ENCODE results near the gene TSPAN5. TPM values are rescaled to one million over a fixed set of nuclear protein-coding genes. Genes with fewer than 3 reads are reported as not detected.

The TSPAN5 gene
- total RNA-seq, 2 experiments from 2014 or later = 25.0 to 27.8 TPM

- Mint-ChIP-seq H3K9me3 (ENCODE audit: low read depth) (no peaks in the 10 kb centered on the region), H3K4me3 (no peak overlapping the region), H3K27me3 (no peaks in the 10 kb centered on the region), H3K36me3 (peaks cover 18% of the 10 kb centered on the region), H3K4me1 (peaks cover 70% of the 10 kb centered on the region), H3K27ac (no peak overlapping the region)
- CTCF ChIA-PET = no interaction called here
- no peak for DNase-seq
- ATAC-seq = no peak
Observed at GRCh38 chr4:98514741-98515469, 143.5 kb downstream of the TSPAN5 start.

DNA sequence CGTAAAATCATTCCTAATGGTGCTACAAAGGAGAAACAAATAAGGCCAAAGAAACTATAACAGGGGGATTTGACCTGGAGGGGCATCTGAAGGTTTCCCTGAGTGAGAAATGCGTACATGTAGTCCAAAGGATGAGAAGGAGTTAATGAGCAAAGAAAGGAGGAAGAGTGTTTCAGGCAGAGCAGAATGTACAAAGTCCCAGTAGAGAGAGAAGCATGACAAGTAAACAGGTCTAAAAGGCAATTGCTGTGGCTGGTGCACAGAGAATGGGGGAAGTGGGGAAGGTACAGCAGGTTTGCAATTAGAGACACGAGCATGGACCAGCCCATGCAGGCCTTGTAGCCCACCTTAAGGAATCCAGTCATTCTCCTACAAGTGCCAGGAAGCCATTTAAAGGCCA, 145.5 kb downstream of the TSPAN5 start:
- Mint-ChIP-seq H3K4me3 (no peak overlapping the region), H3K9me3 (ENCODE audit: low read depth) (no peaks in the 10 kb centered on the region), H3K36me3 (peaks cover 25% of the 10 kb centered on the region), H3K27me3 (no peaks in the 10 kb centered on the region), H3K4me1 (peaks cover 61% of the 10 kb centered on the region), H3K27ac (no peak overlapping the region)
- CTCF ChIA-PET = no interaction called here
- DNase-seq (no peak), ATAC-seq (no peak)

DNA sequence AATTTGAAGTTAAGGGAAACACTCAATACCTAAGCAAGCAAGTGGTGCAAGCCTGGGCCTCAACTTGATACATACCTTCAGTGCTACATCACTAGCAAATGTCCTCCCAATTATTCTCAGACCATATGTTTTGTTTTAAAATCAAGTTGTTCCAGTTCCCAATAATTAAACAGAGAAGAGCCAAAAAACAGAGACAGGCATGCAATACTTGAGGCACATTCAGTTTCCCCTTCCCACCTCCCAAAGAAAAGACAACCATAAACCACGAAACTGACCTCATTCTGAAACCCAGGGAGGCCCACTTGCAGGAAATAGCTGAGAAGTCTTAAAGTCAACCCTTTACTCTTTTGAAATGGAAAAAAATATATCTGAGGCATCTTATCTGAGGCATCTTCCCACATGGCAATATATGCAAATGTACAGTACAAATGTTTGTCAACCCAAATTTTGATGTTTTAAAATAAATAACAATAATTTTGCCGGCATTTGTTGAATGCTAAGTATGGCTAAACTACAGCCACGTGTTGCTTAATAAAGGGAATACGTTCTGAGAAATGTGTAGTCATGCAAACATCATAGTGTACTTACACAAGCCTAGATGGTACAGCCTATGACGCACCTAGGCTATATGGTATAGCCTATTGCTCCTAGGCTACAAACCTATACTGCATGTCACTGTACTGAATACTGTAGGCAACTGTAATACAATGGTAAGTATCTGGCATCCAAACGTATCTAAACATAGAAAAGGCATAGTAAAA, 147.5 kb downstream of the TSPAN5 start:
- DNase-seq = peak; percentile 64

GRCh38 chr4:98510340-98510739, 148.1 kb downstream of the TSPAN5 start:
- no peak for DNase-seq
- Mint-ChIP-seq H3K4me3 (peak overlapping the region; percentile 4), H3K27ac (no peak overlapping the region), H3K9me3 (ENCODE audit: low read depth) (no peaks in the 10 kb centered on the region), H3K27me3 (no peaks in the 10 kb centered on the region), H3K4me1 (peaks cover 38% of the 10 kb centered on the region), H3K36me3 (peaks cover 24% of the 10 kb centered on the region)
- no peak for ATAC-seq
- CTCF ChIA-PET = no interaction called here

More for the DNA sequence above, 147.5 kb downstream of the TSPAN5 start:
- H3K27me3 Mint-ChIP-seq = no peaks in the 10 kb centered on the region
- H3K36me3 Mint-ChIP-seq = peaks cover 21% of the 10 kb centered on the region
- H3K27ac Mint-ChIP-seq = peak overlapping the region; percentile 20
- ATAC-seq = peak; percentile 82
- no peaks in the 10 kb centered on the region for H3K9me3 Mint-ChIP-seq (ENCODE audit: low read depth)
- CTCF ChIA-PET = no interaction called here
- H3K4me3 Mint-ChIP-seq = peak overlapping the region; percentile 4
- H3K4me1 Mint-ChIP-seq = peaks cover 43% of the 10 kb centered on the region

GRCh38 chr4:98509721-98510120, 148.7 kb downstream of the TSPAN5 start:
- no peak overlapping the region for H3K4me3 Mint-ChIP-seq
- H3K36me3 Mint-ChIP-seq = peaks cover 24% of the 10 kb centered on the region
- DNase-seq = no peak
- no peaks in the 10 kb centered on the region for H3K27me3 Mint-ChIP-seq
- H3K4me1 Mint-ChIP-seq = peaks cover 32% of the 10 kb centered on the region
- no peak overlapping the region for H3K27ac Mint-ChIP-seq
- ATAC-seq = no peak
- H3K9me3 Mint-ChIP-seq (ENCODE audit: low read depth) = no peaks in the 10 kb centered on the region
- CTCF ChIA-PET = no interaction called here

DNA sequence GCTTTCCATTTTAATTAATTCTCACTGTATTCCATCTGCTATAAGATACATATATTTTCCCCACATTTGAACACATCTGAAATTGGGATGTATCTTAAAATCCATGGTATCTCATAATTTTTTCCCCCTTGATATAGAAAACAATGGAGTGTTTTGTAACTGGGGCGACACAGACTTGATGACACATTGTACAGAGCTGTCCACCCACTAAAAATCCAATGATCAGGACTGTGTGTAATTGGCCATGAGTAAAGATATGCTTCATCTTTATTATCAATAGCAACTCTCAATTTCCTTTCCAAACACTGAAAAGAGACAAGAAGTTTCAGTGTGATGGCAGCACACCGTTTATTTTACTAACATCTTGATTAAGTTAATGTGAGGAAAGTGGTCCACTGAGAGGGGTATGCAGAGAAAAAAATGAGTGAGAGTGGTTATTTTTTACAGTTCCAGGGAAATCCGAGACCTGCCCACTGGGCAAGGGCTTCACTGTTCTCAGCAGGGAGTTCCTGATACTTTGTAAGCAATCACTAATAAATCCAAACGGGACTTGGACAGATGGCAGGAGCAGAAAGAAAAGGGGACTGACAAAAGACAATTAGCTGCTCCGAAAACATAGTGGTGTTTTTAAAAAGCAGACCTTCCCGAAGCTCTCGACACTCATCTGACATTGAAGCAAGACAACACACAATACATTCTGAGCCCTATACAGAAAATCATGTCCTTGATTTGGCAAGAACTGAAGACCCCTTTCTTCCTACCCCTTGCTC, 149.4 kb downstream of the TSPAN5 start:
- no peak overlapping the region for H3K27ac Mint-ChIP-seq
- no peaks in the 10 kb centered on the region for H3K9me3 Mint-ChIP-seq (ENCODE audit: low read depth)
- H3K4me1 Mint-ChIP-seq = peaks cover 30% of the 10 kb centered on the region
- H3K36me3 Mint-ChIP-seq = peaks cover 24% of the 10 kb centered on the region
- CTCF ChIA-PET = no interaction called here
- H3K4me3 Mint-ChIP-seq = no peak overlapping the region
- no peak for DNase-seq
- ATAC-seq = no peak
- no peaks in the 10 kb centered on the region for H3K27me3 Mint-ChIP-seq

DNA sequence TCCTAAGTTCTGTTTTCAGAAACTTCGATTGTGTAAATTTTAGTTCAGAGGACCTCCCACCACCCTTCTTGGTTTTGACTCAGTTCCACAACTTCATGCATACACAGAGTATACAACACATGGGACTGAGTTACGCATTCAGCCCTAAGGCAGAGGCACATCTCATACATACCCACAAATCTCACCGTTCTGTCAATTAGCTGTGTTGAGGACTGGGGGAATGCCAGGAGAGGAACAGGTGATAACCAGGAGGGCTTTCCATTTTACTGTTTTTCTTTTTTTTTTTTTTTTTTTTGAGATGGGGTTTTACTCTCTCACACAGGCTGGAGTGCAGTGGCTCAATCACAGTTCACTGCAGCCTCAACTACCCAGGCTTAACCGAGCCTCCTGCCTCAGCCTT, 150.2 kb downstream of the TSPAN5 start:
- no peak overlapping the region for H3K4me3 Mint-ChIP-seq
- H3K4me1 Mint-ChIP-seq = peaks cover 30% of the 10 kb centered on the region
- DNase-seq (no peak), ATAC-seq (no peak)
- no peaks in the 10 kb centered on the region for H3K9me3 Mint-ChIP-seq (ENCODE audit: low read depth)
- H3K27ac Mint-ChIP-seq = no peak overlapping the region
- H3K27me3 Mint-ChIP-seq = no peaks in the 10 kb centered on the region
- CTCF ChIA-PET = no interaction called here
- H3K36me3 Mint-ChIP-seq = peaks cover 25% of the 10 kb centered on the region

DNA sequence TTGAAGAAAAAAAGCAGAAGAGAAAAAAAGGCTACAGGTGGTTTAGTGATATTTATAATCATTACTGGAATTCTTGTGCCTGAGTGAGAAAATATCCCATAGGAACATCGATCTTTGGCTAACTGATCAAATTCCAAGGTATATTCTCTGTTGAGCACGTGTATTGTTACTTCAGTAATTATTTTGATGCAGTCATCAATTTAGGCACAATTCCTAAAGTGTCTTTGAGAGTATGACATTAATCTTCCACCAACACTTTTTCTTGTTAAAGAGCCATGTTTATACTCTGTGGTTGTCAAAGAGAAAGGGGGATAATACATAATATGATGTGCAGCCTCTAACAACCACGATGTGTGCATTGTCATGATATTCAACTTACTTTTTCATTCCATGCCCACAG, 151.1 kb downstream of the TSPAN5 start:
- no peaks in the 10 kb centered on the region for H3K9me3 Mint-ChIP-seq (ENCODE audit: low read depth)
- CTCF ChIA-PET = no interaction called here
- H3K36me3 Mint-ChIP-seq = peaks cover 31% of the 10 kb centered on the region
- DNase-seq (no peak), ATAC-seq (no peak)
- H3K4me1 Mint-ChIP-seq = peaks cover 26% of the 10 kb centered on the region
- H3K27me3 Mint-ChIP-seq = no peaks in the 10 kb centered on the region
- H3K4me3 Mint-ChIP-seq = no peak overlapping the region
- no peak overlapping the region for H3K27ac Mint-ChIP-seq

DNA sequence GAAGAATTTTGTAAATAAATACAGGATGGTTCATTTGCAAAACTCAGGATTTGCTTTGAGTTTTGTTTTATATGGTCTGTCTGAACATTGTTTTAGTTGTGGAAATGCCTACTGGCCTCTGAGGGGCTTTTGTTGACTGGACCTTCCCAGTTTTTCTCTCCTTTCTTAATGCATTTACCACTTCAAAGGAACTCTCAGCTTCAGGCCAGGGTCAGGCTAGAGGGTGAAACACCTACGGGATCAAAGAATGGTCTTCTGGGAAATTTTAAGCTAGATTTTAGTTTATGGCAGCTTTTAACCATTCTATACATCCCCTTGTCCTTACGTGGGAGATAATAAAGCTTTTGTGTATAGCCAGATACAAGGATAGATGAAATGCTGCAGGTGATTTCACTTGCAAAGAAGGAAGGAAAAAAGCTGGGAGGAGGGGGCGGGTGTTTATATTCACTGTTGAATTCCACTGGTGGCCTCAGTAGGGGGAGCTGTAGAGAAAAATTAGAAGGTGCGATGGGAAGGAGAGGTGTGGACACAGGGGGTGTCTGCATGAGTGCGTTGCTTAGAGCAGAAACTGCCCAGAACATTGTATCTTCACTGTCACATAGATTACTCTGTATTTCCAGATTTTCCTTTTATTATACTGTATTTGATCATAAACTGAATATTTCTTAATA, 151.8 kb downstream of the TSPAN5 start:
- DNase-seq = no peak
- Mint-ChIP-seq H3K27ac (no peak overlapping the region), H3K9me3 (ENCODE audit: low read depth) (no peaks in the 10 kb centered on the region), H3K4me3 (no peak overlapping the region), H3K27me3 (no peaks in the 10 kb centered on the region), H3K36me3 (peaks cover 36% of the 10 kb centered on the region), H3K4me1 (peaks cover 26% of the 10 kb centered on the region)
- CTCF ChIA-PET = no interaction called here
- ATAC-seq = no peak

DNA sequence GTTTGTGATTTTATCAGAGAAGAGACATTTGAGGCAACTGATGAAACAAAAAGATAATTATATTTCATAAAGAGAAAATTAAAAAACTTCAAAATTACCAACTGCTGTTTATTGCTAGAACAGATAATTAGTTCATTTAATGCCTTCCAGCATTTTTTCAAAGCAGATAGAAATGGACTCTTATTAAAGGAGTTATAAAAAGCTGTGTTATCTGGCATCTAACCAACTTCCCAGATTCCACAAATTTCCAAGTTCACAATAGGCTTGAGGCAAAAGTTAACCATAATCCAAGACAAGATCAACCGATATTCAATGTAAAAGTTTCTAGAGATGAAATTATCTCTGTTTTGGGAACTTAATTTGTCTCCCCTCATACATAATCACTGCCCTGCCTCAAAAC, 152.4 kb downstream of the TSPAN5 start:
- DNase-seq (no peak), ATAC-seq (no peak)
- no peak overlapping the region for H3K27ac Mint-ChIP-seq
- H3K4me1 Mint-ChIP-seq = peaks cover 27% of the 10 kb centered on the region
- CTCF ChIA-PET = no interaction called here
- no peaks in the 10 kb centered on the region for H3K27me3 Mint-ChIP-seq
- no peaks in the 10 kb centered on the region for H3K9me3 Mint-ChIP-seq (ENCODE audit: low read depth)
- no peak overlapping the region for H3K4me3 Mint-ChIP-seq
- peaks cover 41% of the 10 kb centered on the region for H3K36me3 Mint-ChIP-seq

DNA sequence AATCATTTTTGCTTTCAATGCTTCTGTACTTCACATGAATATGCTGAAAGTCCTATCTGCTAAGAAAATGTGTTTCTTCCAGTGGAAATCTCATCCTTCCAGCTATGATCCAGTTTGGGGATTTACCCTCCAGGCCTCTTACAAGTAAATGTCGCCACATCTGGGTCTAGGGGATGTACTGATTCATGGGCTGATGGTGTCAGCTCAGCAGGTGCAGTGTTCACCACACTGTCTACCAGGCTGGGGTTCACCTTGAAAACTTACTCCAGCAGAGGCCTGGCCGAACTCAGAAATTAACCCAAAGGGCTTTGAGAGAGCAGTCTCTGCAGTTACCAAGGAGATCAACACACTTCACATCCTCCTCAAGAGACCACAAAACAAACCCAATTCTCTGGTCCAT, 154.3 kb downstream of the TSPAN5 start:
- no peak overlapping the region for H3K27ac Mint-ChIP-seq

GRCh38 chr4:98503676-98504075, 154.7 kb downstream of the TSPAN5 start:
- peaks cover 33% of the 10 kb centered on the region for H3K36me3 Mint-ChIP-seq
- no peak for DNase-seq
- no peak overlapping the region for H3K4me3 Mint-ChIP-seq
- no peak overlapping the region for H3K27ac Mint-ChIP-seq
- H3K27me3 Mint-ChIP-seq = no peaks in the 10 kb centered on the region
- peaks cover 9% of the 10 kb centered on the region for H3K4me1 Mint-ChIP-seq
- no peak for ATAC-seq
- H3K9me3 Mint-ChIP-seq (ENCODE audit: low read depth) = no peaks in the 10 kb centered on the region
- CTCF ChIA-PET = no interaction called here

More for the DNA sequence above, 154.3 kb downstream of the TSPAN5 start:
- ATAC-seq (no peak), DNase-seq (no peak)
- Mint-ChIP-seq H3K4me1 (peaks cover 12% of the 10 kb centered on the region), H3K9me3 (ENCODE audit: low read depth) (no peaks in the 10 kb centered on the region), H3K4me3 (no peak overlapping the region), H3K27me3 (no peaks in the 10 kb centered on the region), H3K36me3 (peaks cover 35% of the 10 kb centered on the region)
- CTCF ChIA-PET = no interaction called here

DNA sequence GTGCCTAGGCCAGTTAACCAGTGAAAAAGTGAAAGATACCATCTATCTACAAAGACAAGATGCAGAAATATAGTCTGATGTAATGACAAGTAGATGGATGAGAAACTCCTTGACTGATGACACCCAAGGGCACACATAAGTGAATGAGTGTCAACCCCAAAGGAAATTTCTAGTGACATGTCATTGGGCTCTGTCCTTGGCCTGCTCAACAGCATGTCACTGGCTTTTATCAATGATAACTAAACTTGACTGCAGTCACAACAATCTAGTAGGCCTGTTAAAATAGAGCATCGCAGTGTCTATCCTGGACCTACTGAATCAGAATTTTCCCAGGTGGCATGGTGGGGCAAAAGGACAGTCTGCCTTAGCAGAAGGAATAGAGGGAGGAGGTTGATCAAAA, 155.8 kb downstream of the TSPAN5 start:
- peaks cover 32% of the 10 kb centered on the region for H3K36me3 Mint-ChIP-seq
- CTCF ChIA-PET = no interaction called here
- ATAC-seq = no peak

More for the DNA sequence above, 155.8 kb downstream of the TSPAN5 start:
- Mint-ChIP-seq H3K9me3 (ENCODE audit: low read depth) (no peaks in the 10 kb centered on the region), H3K4me1 (peaks cover 9% of the 10 kb centered on the region), H3K27ac (no peak overlapping the region), H3K27me3 (no peaks in the 10 kb centered on the region), H3K4me3 (no peak overlapping the region)
- DNase-seq = no peak
